SU-DHL-6 (cell line): ENCODE data around the gene ZNF593.

Experiments used
- H2AFZ ChIP-seq: fragments of 200-600 bp; sonication (generic); 2 replicates; pipeline ENCODE4 v1.6.1; 2014; ENCODE audit warnings: low read depth, mild to moderate bottlenecking, moderate library complexity, mixed read lengths, antibody characterized with exemption, low read length; ENCODE audit not compliant: severe bottlenecking
- H3F3A ChIP-seq: fragments of 200-600 bp; shearing (Covaris generic); 2 replicates; pipeline ENCODE4 v1.6.0; 2016; ENCODE audit warnings: antibody characterized with exemption, mild to moderate bottlenecking; ENCODE audit not compliant: insufficient read depth
- H3K27ac ChIP-seq: fragments of 200-600 bp; sonication (generic); 2 replicates; pipeline ENCODE4 v1.5.1; 2016; ENCODE audit warnings: low read depth, mild to moderate bottlenecking, low read length, moderate library complexity, mixed read lengths
- H3K27me3 ChIP-seq: fragments of 200-600 bp; sonication (generic), shearing (Covaris generic); 2 replicates; pipeline ENCODE4 v1.6.0; 2014; ENCODE audit warnings: mild to moderate bottlenecking, low read length
- H3K36me3 ChIP-seq: fragments of 200-600 bp; sonication (generic); 2 replicates; pipeline ENCODE4 v1.6.1; 2014; ENCODE audit warnings: mild to moderate bottlenecking, low read length, mixed read lengths
- H3K4me2 ChIP-seq: fragments of 300-600, 200-600 bp; shearing (Covaris generic), sonication (generic); 2 replicates; pipeline ENCODE4 v1.6.0; 2014; ENCODE audit warnings: low read length, low read depth, mild to moderate bottlenecking; ENCODE audit not compliant: poor library complexity, severe bottlenecking
- H3K4me3 ChIP-seq: fragments of 200-600 bp; sonication (generic); 2 replicates; pipeline ENCODE4 v1.5.1; 2014; ENCODE audit warnings: antibody characterized with exemption, low read length, mild to moderate bottlenecking, mixed read lengths; ENCODE audit not compliant: insufficient read depth, poor library complexity, severe bottlenecking
- H3K79me2 ChIP-seq: fragments of 200-600 bp; sonication (generic); 2 replicates; pipeline ENCODE4 v1.6.1; 2014; ENCODE audit warnings: mild to moderate bottlenecking, low read length, moderate library complexity; ENCODE audit not compliant: insufficient read depth
- H3K9ac ChIP-seq: fragments of 200-600 bp; sonication (generic); 2 replicates; pipeline ENCODE4 v1.7.0; 2014; ENCODE audit warnings: mild to moderate bottlenecking, low read length
- H3K9me2 ChIP-seq: fragments of 200-600 bp; sonication (generic); replicated peaks from 2 replicates; pipeline ENCODE4 v1.6.1; 2014; ENCODE audit warnings: low read length; ENCODE audit not compliant: insufficient read depth
- H3K9me3 ChIP-seq: fragments of 200-600 bp; sonication (generic); 2 replicates; pipeline ENCODE4 v1.6.1; 2014; ENCODE audit warnings: low read length, mixed read lengths; ENCODE audit not compliant: insufficient read depth
- H4K20me1 ChIP-seq: fragments of 200-600 bp; sonication (generic); 2 replicates; pipeline ENCODE4 v1.6.1; 2014; ENCODE audit warnings: low read depth, mild to moderate bottlenecking, antibody characterized with exemption, low read length, moderate library complexity, mixed read lengths
- EZH2phosphoT487 ChIP-seq: fragments of 200-600 bp; sonication (generic), shearing (Covaris generic); conservative IDR thresholded peaks from 2 replicates; pipeline ENCODE4 v1.6.1; 2018; ENCODE audit warnings: mild to moderate bottlenecking, antibody characterized with exemption, low read length, moderate library complexity, mixed read lengths
- TF ChIP-seq, protein P1 (sequence below): fragments of 200-600 bp; sonication (generic); IDR thresholded peaks from one replicate; pipeline ENCODE4 v1.5.1; 2017; ENCODE audit warnings: antibody characterized with exemption, mild to moderate bottlenecking, low read length, moderate library complexity; ENCODE audit not compliant: insufficient read depth, poor library complexity, severe bottlenecking

ZNF593 gene

DNA sequence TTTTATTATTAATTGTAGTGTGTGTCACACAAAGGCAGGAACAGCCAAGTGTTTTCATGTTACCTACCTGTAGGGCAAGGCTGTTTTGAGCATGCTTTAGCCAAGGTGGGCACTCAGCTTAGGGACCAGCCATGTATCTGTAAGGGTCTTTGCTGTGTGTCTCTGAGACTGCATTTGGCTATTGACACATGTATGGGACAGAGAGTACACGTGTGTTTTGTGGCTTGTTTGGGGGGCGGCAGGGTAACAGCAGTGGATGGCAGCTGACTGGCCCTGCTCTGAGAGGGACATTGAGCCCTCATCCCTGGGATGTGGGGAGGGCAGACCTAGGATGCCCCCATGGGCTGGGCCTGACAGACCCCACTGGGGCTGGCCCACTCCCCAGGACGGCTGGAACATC is 27.6 kb downstream of the ZNF593 start:
- Histone ChIP-seq H4K20me1 (no peaks in the 10 kb centered on the region), H3F3A (no peaks in the 10 kb centered on the region), H3K9me3 (no peaks in the 10 kb centered on the region), H3K4me2 (no peak overlapping the region), H3K36me3 (no peaks in the 10 kb centered on the region), H3K9me2 (no peaks in the 10 kb centered on the region), H2AFZ (no peak overlapping the region), H3K27ac (no peak overlapping the region), H3K27me3 (no peaks in the 10 kb centered on the region), H3K4me3 (no peak overlapping the region), H3K9ac (no peak overlapping the region), H3K79me2 (no peaks in the 10 kb centered on the region)
- TF ChIP-seq, protein P1, sequence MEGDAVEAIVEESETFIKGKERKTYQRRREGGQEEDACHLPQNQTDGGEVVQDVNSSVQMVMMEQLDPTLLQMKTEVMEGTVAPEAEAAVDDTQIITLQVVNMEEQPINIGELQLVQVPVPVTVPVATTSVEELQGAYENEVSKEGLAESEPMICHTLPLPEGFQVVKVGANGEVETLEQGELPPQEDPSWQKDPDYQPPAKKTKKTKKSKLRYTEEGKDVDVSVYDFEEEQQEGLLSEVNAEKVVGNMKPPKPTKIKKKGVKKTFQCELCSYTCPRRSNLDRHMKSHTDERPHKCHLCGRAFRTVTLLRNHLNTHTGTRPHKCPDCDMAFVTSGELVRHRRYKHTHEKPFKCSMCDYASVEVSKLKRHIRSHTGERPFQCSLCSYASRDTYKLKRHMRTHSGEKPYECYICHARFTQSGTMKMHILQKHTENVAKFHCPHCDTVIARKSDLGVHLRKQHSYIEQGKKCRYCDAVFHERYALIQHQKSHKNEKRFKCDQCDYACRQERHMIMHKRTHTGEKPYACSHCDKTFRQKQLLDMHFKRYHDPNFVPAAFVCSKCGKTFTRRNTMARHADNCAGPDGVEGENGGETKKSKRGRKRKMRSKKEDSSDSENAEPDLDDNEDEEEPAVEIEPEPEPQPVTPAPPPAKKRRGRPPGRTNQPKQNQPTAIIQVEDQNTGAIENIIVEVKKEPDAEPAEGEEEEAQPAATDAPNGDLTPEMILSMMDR = no peak
- TF ChIP-seq EZH2phosphoT487 = no peak

DNA sequence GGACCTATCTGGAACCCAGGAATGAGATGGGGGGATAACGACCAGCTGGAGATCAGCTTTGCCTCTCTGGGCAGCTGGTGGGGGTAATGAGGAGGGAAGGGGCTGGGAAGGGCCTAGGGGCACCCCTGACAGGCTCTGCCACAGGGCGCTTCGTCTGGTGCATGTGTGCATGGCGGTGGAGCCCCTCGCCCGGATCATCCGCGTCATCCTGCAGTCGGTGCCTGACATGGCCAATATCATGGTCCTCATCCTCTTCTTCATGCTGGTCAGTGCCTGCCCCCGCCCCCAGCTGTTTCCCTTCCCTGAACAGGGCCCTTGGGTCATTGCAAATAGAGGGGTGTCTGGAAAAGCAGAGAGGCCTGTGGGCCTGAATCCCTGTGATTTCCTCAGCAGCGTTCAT is 28.1 kb downstream of the ZNF593 start:
- Histone ChIP-seq H3F3A (no peaks in the 10 kb centered on the region), H3K27ac (no peak overlapping the region), H3K4me3 (no peak overlapping the region), H3K9me3 (no peaks in the 10 kb centered on the region), H3K79me2 (no peaks in the 10 kb centered on the region), H4K20me1 (no peaks in the 10 kb centered on the region), H3K4me2 (no peak overlapping the region), H2AFZ (no peak overlapping the region), H3K27me3 (no peaks in the 10 kb centered on the region), H3K9me2 (no peaks in the 10 kb centered on the region), H3K9ac (no peak overlapping the region), H3K36me3 (no peaks in the 10 kb centered on the region)
- TF ChIP-seq EZH2phosphoT487 = no peak
- TF ChIP-seq, protein P1 = no peak

DNA sequence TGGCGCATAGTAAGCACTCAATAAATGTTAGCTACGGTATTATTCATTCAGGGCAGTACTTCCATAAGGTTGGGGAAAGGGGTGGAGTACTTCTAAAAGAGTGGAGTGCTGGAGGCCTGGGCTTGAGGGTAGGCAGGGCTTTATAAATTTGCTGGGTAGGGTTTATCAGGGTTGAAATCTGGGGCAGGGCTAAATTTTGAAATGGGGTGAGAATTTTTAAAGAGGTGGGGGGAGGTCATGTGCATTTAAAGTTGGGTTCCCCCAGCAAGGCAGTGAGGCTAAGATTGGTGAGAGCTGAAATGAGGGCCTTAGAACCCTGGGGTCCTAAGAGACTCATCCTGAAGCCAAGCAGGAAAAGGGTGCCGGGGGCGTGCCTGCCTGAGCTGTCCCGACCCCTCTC is 30.7 kb downstream of the ZNF593 start:
- H2AFZ ChIP-seq = no peak overlapping the region
- no peak overlapping the region for H3K9ac ChIP-seq
- H3K9me2 ChIP-seq = no peaks in the 10 kb centered on the region
- H3K9me3 ChIP-seq = no peaks in the 10 kb centered on the region
- no peaks in the 10 kb centered on the region for H3F3A ChIP-seq
- no peaks in the 10 kb centered on the region for H3K36me3 ChIP-seq
- no peak overlapping the region for H3K4me3 ChIP-seq
- TF ChIP-seq, protein P1 = no peak
- no peak for TF ChIP-seq EZH2phosphoT487
- no peaks in the 10 kb centered on the region for H3K79me2 ChIP-seq
- H3K4me2 ChIP-seq = no peak overlapping the region
- H3K27me3 ChIP-seq = no peaks in the 10 kb centered on the region
- H3K27ac ChIP-seq = no peak overlapping the region
- no peaks in the 10 kb centered on the region for H4K20me1 ChIP-seq
